GM18499 (cell line): Measurements from ENCODE around the gene TARS2.

Experiments used
- ATAC-seq: cut with Tn5 transposase; IDR thresholded peaks from one replicate; pipeline ENCODE4 v1.9.1; 2021; ENCODE audit warnings: moderate number of reproducible peaks; ENCODE audit not compliant: insufficient read depth, unreplicated experiment

TARS2 gene

GRCh38 chr1:150553392-150554085 is 66.3 kb downstream of the TARS2 start:
- ATAC-seq: no peak

- ATAC-seq: no peak
Measured at GRCh38 chr1:150554086-150554452, 66.8 kb downstream of the TARS2 start.

GRCh38 chr1:150555198-150555970 is 68.2 kb downstream of the TARS2 start:
- ATAC-seq: no peak

- ATAC-seq: no peak
Measured at GRCh38 chr1:150555971-150556865, 69.0 kb downstream of the TARS2 start.

GRCh38 chr1:150557065-150557600 is 69.9 kb downstream of the TARS2 start:
- ATAC-seq: no peak
